Aorta (tissue), 5 donors: ENCODE results near the gene PLAAT3. TPM values are rescaled to one million over a fixed set of nuclear protein-coding genes. Genes with fewer than 3 reads are reported as not detected.
"Not testable (repeated sequence)": the region's sequence is repeated elsewhere in the genome, so short reads cannot be mapped to it uniquely, and the experiment has no call there.

Experiments used
- ATAC-seq: fragments of 200-7000 bp; cut with Tn5 transposase; one replicate; pipeline ENCODE4 v1.9.1; 2022; ENCODE audit warnings: moderate library complexity; ENCODE audit not compliant: low FRiP score
- DNase-seq, 2 donors: peaks; one replicate each; pipeline ENCODE4 v3.0.0-alpha.2; 2020
- H3K27ac ChIP-seq, 2 donors: one replicate each; pipeline ENCODE4 v1.5.1; 2013; ENCODE audit warnings: low read length in 2 of 2, mild to moderate bottlenecking in 2 of 2, moderate library complexity in 2 of 2, control low read depth in 1 of 2, inconsistent platforms in 1 of 2, low read depth in 1 of 2
- H3K27me3 ChIP-seq, 2 donors: one replicate each; pipeline ENCODE4 v1.6.1; 2013; ENCODE audit warnings: control low read depth in 1 of 2, low read length in 1 of 2, mild to moderate bottlenecking in 1 of 2, moderate library complexity in 1 of 2; ENCODE audit not compliant: insufficient read depth in 2 of 2, control insufficient read depth in 1 of 2
- H3K36me3 ChIP-seq, 2 donors: one replicate each; pipeline ENCODE4 v1.6.1; 2013; ENCODE audit warnings: control low read depth in 1 of 2, low read length in 1 of 2, mild to moderate bottlenecking in 1 of 2; ENCODE audit not compliant: insufficient read depth in 2 of 2, control insufficient read depth in 1 of 2
- H3K4me1 ChIP-seq, 2 donors: one replicate each; pipeline ENCODE4 v1.6.1; 2013; ENCODE audit warnings: low read length in 2 of 2, control low read depth in 1 of 2, mild to moderate bottlenecking in 1 of 2, moderate library complexity in 1 of 2; ENCODE audit not compliant: insufficient read depth in 2 of 2, control insufficient read depth in 1 of 2
- H3K4me3 ChIP-seq, 2 donors: one replicate each; pipeline ENCODE4 v1.5.1; 2013; ENCODE audit warnings: low read length in 2 of 2, control low read depth in 1 of 2, mild to moderate bottlenecking in 1 of 2
- H3K9me3 ChIP-seq: one replicate; pipeline ENCODE4 v1.6.1; 2013; ENCODE audit warnings: mild to moderate bottlenecking, low read length; ENCODE audit not compliant: control insufficient read depth
- WGBS, 2 donors: extraction: QIAGEN DNeasy Blood & Tissue Kit; methylation state at CpG; one replicate each; pipeline ENCODE4 v1.1.7; 2013; 5-methylcytosine and 5-hydroxymethylcytosine counted together
- intact Hi-C, 2 donors: fragments of 100-400 bp; cut with DNase I; formaldehyde crosslinking; loops; one replicate each; pipeline versions ENCODE4 v1.14.2 to v1.15.0; 2022
- polyA plus RNA-seq, 2 donors: library from polyadenylated mRNA; stranded (reverse); fragments of 200-250 nt; gene quantifications; one replicate each; pipeline ENCODE4 v1.2.3, GENCODE V29; 2013
- total RNA-seq, 2 donors: library from RNA; stranded (reverse); fragmentation: NEBNext Ultra II Directional; extraction: Animal tissue kit (Norgen Biotek cat#: 25700); gene quantifications; one replicate each; pipeline ENCODE4 v1.2.1, GENCODE V29; 2021
- donor health status: healthy with polysubstance abuse.
- donor health status: Bipolar disorder and iron deficiency.
- donor health status: DM: no; HTN: no; CAD: no.
- donor health status: DM: no; HTN: no; CAD: no.
- donor health status: DM: yes; HTN: yes; CAD: no.

Gene PLAAT3
- total and polyA plus RNA-seq, 4 donors = 47.2 to 69.5 (median 57.6) TPM

- no peak overlapping the region for H3K27ac ChIP-seq
- H3K4me1 ChIP-seq = no peaks in the 10 kb centered on the region
- no peaks in the 10 kb centered on the region for H3K27me3 ChIP-seq
- DNase-seq (no peak), ATAC-seq (no peak)
- WGBS, 2 donors = 93 to 94% methylated on average over 6 of the region's 6 CpGs
- intact Hi-C loops = loop anchor here in 1 of 2 donors (10.0 kb wide), 1 partner anchor 58 kb away; no protein-coding TSS in a partner anchor
- no peak overlapping the region for H3K4me3 ChIP-seq
- H3K9me3 ChIP-seq = no peaks in the 10 kb centered on the region
- H3K36me3 ChIP-seq = peaks cover 0 to 4% of the 10 kb centered on the region in 2 donors
Observed at GRCh38 chr11:63586451-63587166, 27.6 kb downstream of the PLAAT3 start.

- H3K4me3 ChIP-seq = no peak overlapping the region
- H3K36me3 ChIP-seq = peaks cover 0 to 4% of the 10 kb centered on the region in 2 donors
- no peaks in the 10 kb centered on the region for H3K4me1 ChIP-seq
- no peak overlapping the region for H3K27ac ChIP-seq
- no peaks in the 10 kb centered on the region for H3K27me3 ChIP-seq
- intact Hi-C loops = loop anchor here in 1 of 2 donors (10.0 kb wide), 1 partner anchor 61 kb away; no protein-coding TSS in a partner anchor
- ATAC-seq = no peak
- no peak for DNase-seq
- H3K9me3 ChIP-seq = peaks cover 2% of the 10 kb centered on the region
Observed at GRCh38 chr11:63583357-63583677, 30.9 kb downstream of the PLAAT3 start.

DNA sequence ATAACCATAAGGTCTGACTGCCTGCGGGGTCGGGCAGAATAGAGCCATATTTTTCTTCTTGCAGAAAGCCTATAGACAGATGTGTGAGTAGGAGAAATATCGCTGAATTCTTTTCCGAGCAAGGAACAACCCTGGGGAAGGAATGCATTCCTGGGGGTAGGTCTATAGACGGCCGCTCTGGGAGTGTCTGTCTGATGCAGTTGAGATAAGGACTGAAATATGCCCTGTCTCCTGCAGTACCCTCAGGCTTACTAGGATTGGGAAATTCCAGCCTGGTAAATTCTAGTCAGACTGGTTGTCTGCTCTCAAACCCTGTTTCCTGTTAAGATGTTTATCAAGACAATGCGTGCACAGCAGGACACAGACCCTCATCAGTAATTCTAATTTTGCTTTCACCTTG, 33.0 kb downstream of the PLAAT3 start:
- not testable (repeated sequence) for H3K36me3 ChIP-seq, H3K27ac ChIP-seq, DNase-seq, H3K4me3 ChIP-seq, H3K9me3 ChIP-seq, ATAC-seq, H3K27me3 ChIP-seq, H3K4me1 ChIP-seq
- intact Hi-C loops = loop anchor here in 1 of 2 donors (10.0 kb wide), 1 partner anchor 64 kb away; no protein-coding TSS in a partner anchor
- WGBS, 2 donors = 79 to 82% methylated on average over 7 of the region's 7 CpGs

DNA sequence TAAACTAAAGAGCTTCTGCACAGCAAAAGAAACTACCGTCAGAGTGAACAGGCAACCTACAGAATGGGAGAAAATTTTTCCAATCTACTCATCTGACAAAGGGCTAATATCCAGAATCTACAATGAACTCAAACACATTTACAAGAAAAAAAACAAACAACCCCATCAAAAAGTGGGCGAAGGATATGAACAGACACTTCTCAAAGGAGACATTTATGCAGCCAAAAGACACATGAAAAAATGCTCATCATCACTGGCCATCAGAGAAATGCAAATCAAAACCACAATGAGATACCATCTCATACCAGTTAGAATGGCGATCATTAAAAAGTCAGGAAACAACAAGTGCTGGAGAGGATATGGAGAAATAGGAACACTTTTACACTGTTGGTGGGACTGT, 35.4 kb downstream of the PLAAT3 start:
- intact Hi-C loops, ATAC-seq: not testable (repeated sequence)

DNA sequence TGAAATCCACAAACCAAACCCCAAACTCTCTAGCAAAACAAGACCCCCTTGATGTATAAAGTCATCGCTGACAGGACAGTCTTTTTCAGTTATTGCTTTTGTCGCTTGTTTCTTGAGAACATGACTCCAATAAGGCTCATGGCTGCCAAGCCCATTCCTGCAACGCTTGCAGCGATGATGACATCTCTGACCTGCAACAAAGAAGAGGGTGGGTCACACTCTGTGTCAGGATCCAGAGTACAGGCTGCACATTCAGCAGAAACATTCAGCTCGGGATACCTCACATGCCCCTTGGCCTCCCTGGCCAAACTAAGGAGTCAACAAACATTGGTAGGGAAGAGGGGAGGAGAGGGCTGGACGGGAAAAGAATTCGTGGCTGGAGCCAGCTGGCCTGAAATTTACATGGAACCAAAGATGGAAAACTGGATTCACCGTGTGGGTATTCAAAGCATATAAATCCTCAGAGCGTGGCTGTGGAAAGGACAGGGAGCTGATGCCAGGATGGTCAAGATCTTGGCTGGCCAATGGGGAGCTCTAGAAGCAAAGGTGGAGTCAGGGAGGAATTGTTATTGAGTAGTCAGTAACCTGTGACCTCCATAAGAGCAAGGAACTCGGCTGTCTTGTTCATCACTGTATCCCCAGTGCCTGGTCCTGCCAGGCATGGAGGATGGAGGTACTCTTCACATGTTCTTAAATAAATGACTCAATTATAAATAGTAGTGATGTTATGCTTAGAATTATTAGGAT, 39.2 kb downstream of the PLAAT3 start:
- WGBS, 2 donors = 26 to 27% methylated on average over 10 of the region's 10 CpGs
- Histone ChIP-seq H3K4me3 (no peak overlapping the region), H3K36me3 (peaks cover 0 to 1% of the 10 kb centered on the region in 2 donors), H3K27ac (peak overlapping the region in 1 of 2 donors; percentile 13), H3K4me1 (no peaks in the 10 kb centered on the region), H3K27me3 (no peaks in the 10 kb centered on the region), H3K9me3 (no peaks in the 10 kb centered on the region)
- ATAC-seq (peak; percentile 88), DNase-seq (peak; percentile 66 to 79)
- intact Hi-C loops = loop anchor here in 1 of 2 donors (5.0 kb wide), 1 partner anchor 38 kb away; the partner anchor contains the start of gene PLAAT4

More for the DNA sequence above, 35.4 kb downstream of the PLAAT3 start:
- H3K9me3 ChIP-seq, DNase-seq, H3K27ac ChIP-seq, H3K4me3 ChIP-seq, H3K4me1 ChIP-seq, H3K27me3 ChIP-seq, H3K36me3 ChIP-seq: not testable (repeated sequence)
- 89 to 91% methylated on average over 2 of the region's 3 CpGs for WGBS, 2 donors

DNA sequence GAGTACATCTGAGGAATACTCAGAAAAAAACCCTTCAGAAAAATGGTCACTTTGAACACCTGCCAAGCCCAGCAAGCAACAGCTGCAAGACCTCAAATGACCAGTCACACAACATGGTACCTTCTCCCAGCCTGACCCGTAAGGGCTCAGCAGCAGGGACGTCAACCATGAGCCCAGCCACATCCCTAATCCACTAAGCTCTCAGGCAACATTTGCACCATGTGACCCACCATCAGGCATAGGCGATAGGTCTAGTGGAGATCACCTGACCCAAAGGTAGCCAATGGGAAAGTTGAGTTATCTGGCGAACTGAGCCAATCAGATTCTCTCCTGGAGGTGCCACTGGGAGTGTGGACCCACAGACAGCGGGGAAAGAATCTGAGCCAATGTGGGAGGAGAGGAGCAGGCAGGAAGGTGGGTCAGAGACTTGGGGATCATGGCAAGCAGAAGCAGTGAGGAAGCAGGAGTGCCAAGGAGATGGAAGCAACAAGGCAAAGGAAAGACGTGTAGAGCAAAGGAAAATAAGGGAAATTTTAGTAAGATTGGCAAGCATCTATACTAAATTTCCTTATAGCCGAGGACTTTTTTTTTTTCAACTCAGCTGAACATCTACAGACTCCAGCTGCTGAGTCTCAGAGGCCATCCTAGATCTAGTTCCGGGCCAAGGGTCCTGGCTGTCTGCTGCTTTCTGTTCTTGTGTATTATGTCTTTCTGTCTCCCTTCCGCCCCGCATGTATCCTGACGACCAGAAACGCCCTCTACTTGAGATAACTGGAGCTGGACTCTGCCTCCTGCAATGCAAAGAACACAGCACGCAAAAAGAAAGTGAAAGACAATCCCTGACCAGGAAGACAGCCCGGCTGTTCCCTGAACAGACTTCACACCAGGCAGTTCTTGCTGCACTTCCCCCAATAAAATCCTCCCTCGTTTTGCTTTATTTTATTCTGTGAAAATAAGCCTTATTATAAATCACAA, 40.1 kb downstream of the PLAAT3 start:
- DNase-seq (no peak), ATAC-seq (peak; percentile 80)
- no peaks in the 10 kb centered on the region for H3K27me3 ChIP-seq
- H3K36me3 ChIP-seq = peaks cover 0 to 1% of the 10 kb centered on the region in 2 donors
- no peaks in the 10 kb centered on the region for H3K4me1 ChIP-seq
- H3K4me3 ChIP-seq = no peak overlapping the region
- no peaks in the 10 kb centered on the region for H3K9me3 ChIP-seq
- WGBS, 2 donors = 77 to 82% methylated on average over 15 of the region's 15 CpGs
- intact Hi-C loops = loop anchor here in 1 of 2 donors (5.0 kb wide), 1 partner anchor 37 kb away; the partner anchor contains the start of gene PLAAT4
- H3K27ac ChIP-seq = no peak overlapping the region

- H3K4me3 ChIP-seq = no peak overlapping the region
- peaks cover 0 to 1% of the 10 kb centered on the region in 2 donors for H3K36me3 ChIP-seq
- DNase-seq (no peak), ATAC-seq (no peak)
- WGBS, 2 donors = 57 to 76% methylated on average over 3 of the region's 3 CpGs
- no peaks in the 10 kb centered on the region for H3K9me3 ChIP-seq
- no peak overlapping the region for H3K27ac ChIP-seq
- H3K27me3 ChIP-seq = no peaks in the 10 kb centered on the region
- intact Hi-C loops = loop anchor here in 1 of 2 donors (5.0 kb wide), 1 partner anchor 35 kb away; the partner anchor contains the start of gene PLAAT4
- H3K4me1 ChIP-seq = no peaks in the 10 kb centered on the region
Observed at GRCh38 chr11:63572026-63572688, 42.1 kb downstream of the PLAAT3 start.

GRCh38 chr11:63569570-63569969, 44.7 kb downstream of the PLAAT3 start:
- DNase-seq (no peak), ATAC-seq (no peak)
- peaks cover 0 to 1% of the 10 kb centered on the region in 2 donors for H3K36me3 ChIP-seq
- 94% methylated on average over 3 of the region's 3 CpGs for WGBS, 2 donors
- no peak overlapping the region for H3K4me3 ChIP-seq
- H3K27me3 ChIP-seq = no peaks in the 10 kb centered on the region
- no peaks in the 10 kb centered on the region for H3K4me1 ChIP-seq
- H3K9me3 ChIP-seq = no peaks in the 10 kb centered on the region
- intact Hi-C loops = no loop called here
- no peak overlapping the region for H3K27ac ChIP-seq
